HepG2 (cell line): ENCODE measurements around the gene DIPK1B.

Experiments
- GPN1 ChIP-seq: sonication (generic); formaldehyde crosslinking; IDR thresholded peaks from 2 replicates; pipeline ENCODE4 v1.5.1; 2020; ENCODE audit warnings: missing genetic modification reagents, borderline replicate concordance
- NFE2L2 ChIP-seq: fragments of 150-350 bp; IDR thresholded peaks from 2 replicates; pipeline ENCODE4 v1.6.1; 2014; ENCODE audit warnings: low read length
- RAD21 ChIP-seq: fragments of 450-650 bp; formaldehyde crosslinking; IDR thresholded peaks from 2 replicates; pipeline ENCODE4 v1.5.0; 2020; ENCODE audit warnings: mild to moderate bottlenecking
- YEATS4 ChIP-seq: sonication (generic); formaldehyde crosslinking; IDR thresholded peaks from 2 replicates; pipeline ENCODE4 v1.4.0; 2020; ENCODE audit warnings: missing genetic modification reagents, borderline replicate concordance
- ZFP36L2 ChIP-seq: sonication (generic); formaldehyde crosslinking; IDR thresholded peaks from 2 replicates; pipeline ENCODE4 v1.4.0; 2020; ENCODE audit warnings: missing genetic modification reagents
- TF ChIP-seq, protein P1 (sequence below): sonication (generic); formaldehyde crosslinking; IDR thresholded peaks from 2 replicates; pipeline ENCODE4 v1.5.0; 2020; ENCODE audit warnings: mild to moderate bottlenecking, missing genetic modification reagents, moderate library complexity

- TF ChIP-seq ZFP36L2 (CRISPR knock-in tag): no peak
- no peak for TF ChIP-seq GPN1 (CRISPR knock-in tag)
- TF ChIP-seq YEATS4 (CRISPR knock-in tag): no peak
- no peak for TF ChIP-seq NFE2L2
- TF ChIP-seq, protein P1, sequence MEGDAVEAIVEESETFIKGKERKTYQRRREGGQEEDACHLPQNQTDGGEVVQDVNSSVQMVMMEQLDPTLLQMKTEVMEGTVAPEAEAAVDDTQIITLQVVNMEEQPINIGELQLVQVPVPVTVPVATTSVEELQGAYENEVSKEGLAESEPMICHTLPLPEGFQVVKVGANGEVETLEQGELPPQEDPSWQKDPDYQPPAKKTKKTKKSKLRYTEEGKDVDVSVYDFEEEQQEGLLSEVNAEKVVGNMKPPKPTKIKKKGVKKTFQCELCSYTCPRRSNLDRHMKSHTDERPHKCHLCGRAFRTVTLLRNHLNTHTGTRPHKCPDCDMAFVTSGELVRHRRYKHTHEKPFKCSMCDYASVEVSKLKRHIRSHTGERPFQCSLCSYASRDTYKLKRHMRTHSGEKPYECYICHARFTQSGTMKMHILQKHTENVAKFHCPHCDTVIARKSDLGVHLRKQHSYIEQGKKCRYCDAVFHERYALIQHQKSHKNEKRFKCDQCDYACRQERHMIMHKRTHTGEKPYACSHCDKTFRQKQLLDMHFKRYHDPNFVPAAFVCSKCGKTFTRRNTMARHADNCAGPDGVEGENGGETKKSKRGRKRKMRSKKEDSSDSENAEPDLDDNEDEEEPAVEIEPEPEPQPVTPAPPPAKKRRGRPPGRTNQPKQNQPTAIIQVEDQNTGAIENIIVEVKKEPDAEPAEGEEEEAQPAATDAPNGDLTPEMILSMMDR: no peak
- TF ChIP-seq RAD21 (CRISPR knock-in tag): no peak
Observed at GRCh38 chr9:136682710-136683109, 29.7 kb upstream of the DIPK1B start.
